Activated CD8-positive, alpha-beta memory T cell treated with anti-CD3 and anti-CD28 coated beads for 24 hours (primary cell): Measurements from ENCODE around the gene NCL.
"Not testable (repeated sequence)": the region's sequence is repeated elsewhere in the genome, so short reads cannot be mapped to it uniquely, and the experiment has no call there.

Experiments used
- DNase-seq: peaks from one replicate; pipeline ENCODE4 v3.0.0-alpha.2; 2020

Gene NCL

GRCh38 chr2:231467613-231468530, 3.6 kb upstream of the NCL start:
- DNase-seq, result no peak

GRCh38 chr2:231467016-231467545, 2.8 kb upstream of the NCL start:
- DNase-seq, result no peak

GRCh38 chr2:231464576-231465540, 574 bp upstream of the NCL start:
- peak; percentile 100 for DNase-seq

GRCh38 chr2:231462729-231463465, 1.4 kb downstream of the NCL start:
- no peak for DNase-seq

GRCh38 chr2:231461516-231461971, 2.7 kb downstream of the NCL start:
- DNase-seq, result no peak

GRCh38 chr2:231460841-231461240, 3.4 kb downstream of the NCL start:
- not testable (repeated sequence) for DNase-seq

- DNase-seq, result no peak
These were observed 4.0 kb downstream of the NCL start for GRCh38 chr2:231460073-231460835.

- DNase-seq, result no peak
These were observed 5.9 kb downstream of the NCL start for GRCh38 chr2:231458368-231458767.

GRCh38 chr2:231457101-231457500, 7.2 kb downstream of the NCL start:
- no peak for DNase-seq

GRCh38 chr2:231456295-231457004, 7.8 kb downstream of the NCL start:
- DNase-seq, result no peak

GRCh38 chr2:231455890-231456289, 8.4 kb downstream of the NCL start:
- DNase-seq, result no peak

GRCh38 chr2:231455222-231455621, 9.1 kb downstream of the NCL start:
- DNase-seq, result no peak

GRCh38 chr2:231454361-231454791, 9.9 kb downstream of the NCL start:
- no peak for DNase-seq

- peak; percentile 74 for DNase-seq
These were observed 11.3 kb downstream of the NCL start for GRCh38 chr2:231452799-231453508.

- DNase-seq, result no peak
These were observed 13.7 kb downstream of the NCL start for GRCh38 chr2:231450548-231450989.

GRCh38 chr2:231449503-231450054, 14.7 kb downstream of the NCL start:
- no peak for DNase-seq

- DNase-seq, result no peak
These were observed 27.3 kb downstream of the NCL start for GRCh38 chr2:231436957-231437356.

- no peak for DNase-seq
These were observed 30.3 kb downstream of the NCL start for GRCh38 chr2:231433990-231434389.

- no peak for DNase-seq
These were observed 32.7 kb downstream of the NCL start for GRCh38 chr2:231431606-231432005.

- DNase-seq, result not testable (repeated sequence)
These were observed 33.8 kb downstream of the NCL start for GRCh38 chr2:231430437-231430836.
